RWPE2 (cell line): ENCODE data around the gene IL17RC.

Experiments used
- ATAC-seq: fragments of 200-7000 bp; cut with Tn5 transposase; 3 replicates; pipeline ENCODE4 v1.9.1; 2021; ENCODE audit warnings: low read depth
- DNase-seq: peaks from one replicate; pipeline ENCODE4 v3.0.0-alpha.2; 2020; ENCODE audit warnings: low spot score
- H3K27ac ChIP-seq: fragments of 450-650 bp; 2 replicates; pipeline ENCODE4 v1.5.1; 2017; ENCODE audit warnings: mild to moderate bottlenecking; ENCODE audit not compliant: poor library complexity, severe bottlenecking
- H3K27me3 ChIP-seq: fragments of 250-450 bp; sonication (Bioruptor Pico); 2 replicates; pipeline ENCODE4 v1.5.1; 2021; ENCODE audit warnings: mild to moderate bottlenecking, moderate library complexity; ENCODE audit not compliant: insufficient read depth, poor library complexity, severe bottlenecking
- H3K36me3 ChIP-seq: fragments of 250-450 bp; sonication (Bioruptor Pico); 2 replicates; pipeline ENCODE4 v1.5.1; 2020; ENCODE audit warnings: low read depth, mild to moderate bottlenecking, moderate library complexity
- H3K4me1 ChIP-seq: fragments of 250-450 bp; sonication (Bioruptor Pico); 2 replicates; pipeline ENCODE4 v1.5.1; 2021; ENCODE audit warnings: mild to moderate bottlenecking, moderate library complexity; ENCODE audit not compliant: insufficient read depth, poor library complexity, severe bottlenecking
- H3K4me3 ChIP-seq: fragments of 250-450 bp; sonication (Bioruptor Pico); 2 replicates; pipeline ENCODE4 v1.5.1; 2021; ENCODE audit warnings: mild to moderate bottlenecking, moderate library complexity; ENCODE audit not compliant: severe bottlenecking
- H3K9me3 ChIP-seq: fragments of 250-450 bp; sonication (Bioruptor Pico); 2 replicates; pipeline ENCODE4 v1.5.1; 2021; ENCODE audit warnings: mild to moderate bottlenecking, moderate library complexity; ENCODE audit not compliant: severe bottlenecking
- TF ChIP-seq, protein P1 (sequence below): fragments of 450-650 bp; IDR thresholded peaks from one replicate; pipeline ENCODE4 v1.5.1; 2017; ENCODE audit warnings: mild to moderate bottlenecking, moderate library complexity; ENCODE audit not compliant: poor library complexity, severe bottlenecking

Gene IL17RC

DNA sequence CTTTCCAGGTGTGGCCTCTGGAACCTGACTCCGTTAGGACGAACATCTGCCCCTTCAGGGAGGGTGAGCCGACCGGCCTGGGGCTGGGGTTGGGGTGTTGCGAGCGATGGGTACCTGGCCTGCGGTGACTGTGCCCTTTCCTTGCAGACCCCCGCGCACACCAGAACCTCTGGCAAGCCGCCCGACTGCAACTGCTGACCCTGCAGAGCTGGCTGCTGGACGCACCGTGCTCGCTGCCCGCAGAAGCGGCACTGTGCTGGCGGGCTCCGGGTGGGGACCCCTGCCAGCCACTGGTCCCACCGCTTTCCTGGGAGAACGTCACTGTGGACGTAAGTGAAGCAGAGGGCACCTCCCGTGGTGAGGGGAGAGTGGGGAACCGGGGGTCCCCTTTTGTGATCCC, 11.3 kb downstream of the IL17RC start:
- Histone ChIP-seq H3K4me1 (peaks cover 4% of the 10 kb centered on the region), H3K9me3 (no peaks in the 10 kb centered on the region), H3K27ac (no peak overlapping the region), H3K27me3 (no peaks in the 10 kb centered on the region), H3K36me3 (no peaks in the 10 kb centered on the region), H3K4me3 (no peak overlapping the region)
- DNase-seq (no peak), ATAC-seq (no peak)
- TF ChIP-seq, protein P1, sequence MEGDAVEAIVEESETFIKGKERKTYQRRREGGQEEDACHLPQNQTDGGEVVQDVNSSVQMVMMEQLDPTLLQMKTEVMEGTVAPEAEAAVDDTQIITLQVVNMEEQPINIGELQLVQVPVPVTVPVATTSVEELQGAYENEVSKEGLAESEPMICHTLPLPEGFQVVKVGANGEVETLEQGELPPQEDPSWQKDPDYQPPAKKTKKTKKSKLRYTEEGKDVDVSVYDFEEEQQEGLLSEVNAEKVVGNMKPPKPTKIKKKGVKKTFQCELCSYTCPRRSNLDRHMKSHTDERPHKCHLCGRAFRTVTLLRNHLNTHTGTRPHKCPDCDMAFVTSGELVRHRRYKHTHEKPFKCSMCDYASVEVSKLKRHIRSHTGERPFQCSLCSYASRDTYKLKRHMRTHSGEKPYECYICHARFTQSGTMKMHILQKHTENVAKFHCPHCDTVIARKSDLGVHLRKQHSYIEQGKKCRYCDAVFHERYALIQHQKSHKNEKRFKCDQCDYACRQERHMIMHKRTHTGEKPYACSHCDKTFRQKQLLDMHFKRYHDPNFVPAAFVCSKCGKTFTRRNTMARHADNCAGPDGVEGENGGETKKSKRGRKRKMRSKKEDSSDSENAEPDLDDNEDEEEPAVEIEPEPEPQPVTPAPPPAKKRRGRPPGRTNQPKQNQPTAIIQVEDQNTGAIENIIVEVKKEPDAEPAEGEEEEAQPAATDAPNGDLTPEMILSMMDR, result no peak

GRCh38 chr3:9930804-9931418, 14.0 kb downstream of the IL17RC start:
- no peak for ATAC-seq
- DNase-seq, result no peak
- Histone ChIP-seq H3K36me3 (peaks cover 7% of the 10 kb centered on the region), H3K9me3 (no peaks in the 10 kb centered on the region), H3K4me3 (no peak overlapping the region), H3K27ac (no peak overlapping the region), H3K4me1 (peaks cover 12% of the 10 kb centered on the region), H3K27me3 (no peaks in the 10 kb centered on the region)
- TF ChIP-seq, protein P1, result peak; percentile 16

- H3K27ac ChIP-seq, result peak overlapping the region; percentile 83
Measured at GRCh38 chr3:9932535-9932842, 15.6 kb downstream of the IL17RC start.

GRCh38 chr3:9932843-9933560, 16.1 kb downstream of the IL17RC start:
- DNase-seq, result peak; percentile 78
- Histone ChIP-seq H3K27ac (peak overlapping the region; percentile 83), H3K4me1 (peaks cover 15% of the 10 kb centered on the region), H3K9me3 (no peaks in the 10 kb centered on the region), H3K36me3 (peaks cover 28% of the 10 kb centered on the region), H3K4me3 (peak overlapping the region; percentile 58), H3K27me3 (no peaks in the 10 kb centered on the region)
- ATAC-seq, result peak; percentile 69
- TF ChIP-seq, protein P1, result peak; percentile 89

More at GRCh38 chr3:9932535-9932842, 15.6 kb downstream of the IL17RC start:
- DNase-seq, result no peak
- Histone ChIP-seq H3K36me3 (peaks cover 23% of the 10 kb centered on the region), H3K27me3 (no peaks in the 10 kb centered on the region), H3K9me3 (no peaks in the 10 kb centered on the region), H3K4me3 (peak overlapping the region; percentile 58), H3K4me1 (peaks cover 15% of the 10 kb centered on the region)
- no peak for ATAC-seq
- TF ChIP-seq, protein P1, result no peak
